Body of pancreas (tissue), 4 donors: ENCODE measurements around the gene KRTAP4-9.
"Not testable (repeated sequence)": the region's sequence is repeated elsewhere in the genome, so short reads cannot be mapped to it uniquely, and the experiment has no call there.

Experiments
- CTCF ChIP-seq, 7 experiments: fragments of 450-650 bp in 4 of 7; fragments of 200-600 bp in 3 of 7; sonication (generic) in 3 of 7; IDR thresholded peaks; one replicate each; pipeline ENCODE4 v1.5.1; 2016 to 2019; ENCODE audit warnings: antibody characterized with exemption in 7 of 7
- POLR2A ChIP-seq, 3 donors: fragments of 450-650 bp; IDR thresholded peaks; one replicate each; pipeline ENCODE4 v1.6.1; 2016; ENCODE audit warnings: antibody characterized with exemption in 3 of 3, mild to moderate bottlenecking in 2 of 3

- TF ChIP-seq CTCF, POLR2A (IDR thresholded peaks at IDR 0.05): not testable (repeated sequence)
Measured at GRCh38 chr17:41083427-41083826, 21.8 kb upstream of the KRTAP4-9 start.
